ENCODE results near the gene PRKCQ. TPM values are rescaled to one million over a fixed set of nuclear protein-coding genes. Genes with fewer than 3 reads are reported as not detected.

The PRKCQ gene
- total and polyA plus RNA-seq, 2 of the 8 experiments (the other 6 are each of a cell fraction or from before 2014, with no cell fraction given), result 9.1 to 22.6 TPM

DNA sequence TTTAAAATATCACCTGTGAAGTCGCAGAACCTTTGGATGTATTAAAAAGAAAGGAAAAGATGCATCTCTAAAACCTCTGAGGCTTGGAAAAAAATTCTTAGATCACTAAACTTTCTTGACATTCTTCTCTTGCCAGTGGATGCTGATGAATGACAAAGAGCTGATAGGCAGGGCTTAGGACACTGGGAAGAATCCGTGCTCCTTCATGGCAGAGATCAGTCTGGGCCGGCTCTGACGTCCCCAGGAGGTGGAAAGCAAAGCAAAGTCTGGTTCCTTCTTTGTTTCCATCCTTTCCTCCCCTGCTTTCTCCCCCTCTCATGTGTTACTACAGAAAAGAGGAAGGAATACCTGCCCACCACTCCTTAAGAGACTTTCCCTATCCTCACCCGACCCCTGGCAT, 161.9 kb downstream of the PRKCQ start:
- H3K4ac ChIP-seq (replicated peaks; ENCODE audit: insufficient read length, low read depth, low read length), result no peak overlapping the region
- H4K8ac ChIP-seq (ENCODE audit: extremely low read depth, insufficient read depth, low read length), result no peak overlapping the region
- H2BK12ac ChIP-seq (ENCODE audit: low read depth, low read length), result no peak overlapping the region
- no peak overlapping the region for H2AK5ac ChIP-seq (ENCODE audit: low read depth, low read length)
- no peak overlapping the region for H3K14ac ChIP-seq (ENCODE audit: insufficient read length)
- H4K91ac ChIP-seq (replicated peaks; ENCODE audit: insufficient read length, low read length), result no peak overlapping the region
- no peaks in the 10 kb centered on the region for H3K9me3 ChIP-seq (ENCODE audit: insufficient read depth in 2 of 2, low read depth in 1 of 2, low read length in 1 of 2)
- POLR2A ChIA-PET (ENCODE audit: partially characterized antibody), result no interaction called here
- no peak overlapping the region for H2BK15ac ChIP-seq (ENCODE audit: low read length)
- no peak overlapping the region for H2BK20ac ChIP-seq (ENCODE audit: low read length)
- no peaks in the 10 kb centered on the region; a peak in 1 of 7 replicates for H3K4me1 ChIP-seq (replicated peaks in 1 of 4; ENCODE audit: control insufficient read depth in 3 of 4, insufficient read depth in 4 of 4, low read length in 3 of 4)
- FAIRE-seq (no peak), DNase-seq (ENCODE audit: low read depth in 1 of 2, low spot score in 2 of 2) (no peak)
- WGBS, 2 experiments (ENCODE audit: extremely low coverage in 1 of 2, insufficient coverage in 1 of 2, insufficient read length in 1 of 2, insufficient replicate concordance in 2 of 2, low coverage in 1 of 2, low lambda C conversion rate in 2 of 2, missing lambda C conversion rate in 1 of 2), result 55% methylated on average over 5 of the region's 5 CpGs; no CpG with 5 or more reads in 1 of the 2 experiments
- no peaks in the 10 kb centered on the region for H3K27me3 ChIP-seq (replicated peaks in 1 of 4; ENCODE audit: control insufficient read depth in 3 of 4, extremely low read depth in 1 of 4, insufficient read depth in 3 of 4, low read length in 3 of 4)
- H3K4me2 ChIP-seq (ENCODE audit: insufficient read depth in 1 of 2, low read depth in 2 of 2, low read length in 2 of 2), result no peak overlapping the region
- H4K20me1 ChIP-seq (replicated peaks in 1 of 2; ENCODE audit: control insufficient read depth in 1 of 2, insufficient read depth in 2 of 2, low read length in 2 of 2), result no peaks in the 10 kb centered on the region
- H3K36me3 ChIP-seq (ENCODE audit: control insufficient read depth in 2 of 4, insufficient read depth in 4 of 4, low read length in 3 of 4), result no peaks in the 10 kb centered on the region
- H3K56ac ChIP-seq (replicated peaks; ENCODE audit: insufficient read length, low read depth, low read length), result no peak overlapping the region
- no peak overlapping the region for H2AFZ ChIP-seq (ENCODE audit: low read length)
- H3K18ac ChIP-seq (ENCODE audit: extremely low read depth, low read length), result no peak overlapping the region
- H3K23ac ChIP-seq (ENCODE audit: insufficient read length), result no peak overlapping the region
- H4K5ac ChIP-seq (ENCODE audit: insufficient read length, low read depth, low read length), result no peak overlapping the region
- no peak overlapping the region for H2BK120ac ChIP-seq (replicated peaks; ENCODE audit: low read depth, low read length)
- CTCF ChIA-PET (ENCODE audit: partially characterized antibody), result interaction anchor here (0.7 to 2.4 kb wide), 11 partner anchors 8 to 561 kb away, joined by 3 to 11 read pairs (median 3); no protein-coding TSS in a partner anchor
- H3K79me2 ChIP-seq (ENCODE audit: control insufficient read depth in 1 of 2, insufficient read depth in 2 of 2, low read length in 2 of 2), result no peaks in the 10 kb centered on the region
- H3K23me2 ChIP-seq (ENCODE audit: low read depth, low read length), result peaks cover 2% of the 10 kb centered on the region; the same call in 1 of the 2 replicates
- H3K4me3 ChIP-seq (ENCODE audit: extremely low read depth in 1 of 4, insufficient read depth in 2 of 4, low read depth in 3 of 4, low read length in 4 of 4), result no peak overlapping the region
- no peak overlapping the region for H3K27ac ChIP-seq (ENCODE audit: low read depth, low read length)
- TF ChIP-seq YY1 (IDR thresholded peaks at IDR 0.05; ENCODE audit: low read depth, low read length) (no peak), SIRT6 (IDR thresholded peaks at IDR 0.05; ENCODE audit: low read length) (no peak), RNF2 (IDR thresholded peaks at IDR 0.05; ENCODE audit: borderline replicate concordance, low read depth, low read length, missing control alignments, poor library complexity, severe bottlenecking) (no peak), PHF8 (conservative IDR thresholded peaks at IDR 0.05; ENCODE audit: low read depth, low read length) (no peak), BRCA1 (IDR thresholded peaks at IDR 0.05; ENCODE audit: low read depth, low read length) (no peak), CHD2 (IDR thresholded peaks at IDR 0.05; ENCODE audit: low read length) (no peak)
- no peak overlapping the region for H3K9ac ChIP-seq (replicated peaks in 1 of 4; ENCODE audit: extremely low read depth in 1 of 4, low read depth in 3 of 4, low read length in 3 of 4)
- no peak overlapping the region for H2BK5ac ChIP-seq (ENCODE audit: low read depth, low read length)
- no peaks in the 10 kb centered on the region for H3K79me1 ChIP-seq (ENCODE audit: low read depth, low read length)
